Measurements from ENCODE around the gene GIPC2.

- no peak for TF ChIP-seq KDM5A (IDR thresholded peaks at IDR 0.05)
- no peak for TF ChIP-seq REST (IDR thresholded peaks at IDR 0.05)
- TF ChIP-seq CTCF (IDR thresholded peaks at IDR 0.05) = no peak
- TF ChIP-seq POLR2A (IDR thresholded peaks at IDR 0.05; ENCODE audit: low read length) = no peak
- no peak for TF ChIP-seq NR3C1 (IDR thresholded peaks at IDR 0.05)
- TF ChIP-seq EP300 (IDR thresholded peaks at IDR 0.05) = no peak
- TF ChIP-seq ELK1 (IDR thresholded peaks at IDR 0.05; ENCODE audit: low read depth, low read length) = no peak
- no peak for TF ChIP-seq RFX5 (IDR thresholded peaks at IDR 0.05)
- TF ChIP-seq HOXA7 (CRISPR knock-in tag; IDR thresholded peaks at IDR 0.05) = no peak
- TF ChIP-seq PBX3 (IDR thresholded peaks at IDR 0.05) = no peak
- no peak for TF ChIP-seq RAD21 (conservative IDR thresholded peaks at IDR 0.05 in 1 of 2, IDR thresholded peaks at IDR 0.05 in 1 of 2)
- TF ChIP-seq HEYL (CRISPR knock-in tag; IDR thresholded peaks at IDR 0.05) = no peak
- TF ChIP-seq FOXS1 (CRISPR knock-in tag; IDR thresholded peaks at IDR 0.05) = no peak
- TF ChIP-seq CHD2 (IDR thresholded peaks at IDR 0.05; ENCODE audit: low read length, partially characterized antibody) = no peak
These were observed 2.7 kb downstream of the GIPC2 start for GRCh38 chr1:78048446-78048845.
